ENCODE measurements around the gene MYRF.
A peak's percentile ranks its signal among the peaks of the same experiment; 100 is the strongest.

MYRF gene

GRCh38 chr11:61751384-61751783 lies 1.1 kb upstream of the MYRF start:
- Histone ChIP-seq H3K4me1 (peaks cover 3% of the 10 kb centered on the region), H3K36me3 (replicated peaks) (no peaks in the 10 kb centered on the region), H3K9me3 (no peaks in the 10 kb centered on the region), H3K27me3 (ENCODE audit: low read depth) (no peaks in the 10 kb centered on the region), H3K4me3 (no peak overlapping the region)
- DNase-seq (ENCODE audit: low spot score in 2 of 2), result no peak
- in situ Hi-C loops (cut with MboI; ENCODE audit: low sequenced_read_pairs), result no loop called here

DNA sequence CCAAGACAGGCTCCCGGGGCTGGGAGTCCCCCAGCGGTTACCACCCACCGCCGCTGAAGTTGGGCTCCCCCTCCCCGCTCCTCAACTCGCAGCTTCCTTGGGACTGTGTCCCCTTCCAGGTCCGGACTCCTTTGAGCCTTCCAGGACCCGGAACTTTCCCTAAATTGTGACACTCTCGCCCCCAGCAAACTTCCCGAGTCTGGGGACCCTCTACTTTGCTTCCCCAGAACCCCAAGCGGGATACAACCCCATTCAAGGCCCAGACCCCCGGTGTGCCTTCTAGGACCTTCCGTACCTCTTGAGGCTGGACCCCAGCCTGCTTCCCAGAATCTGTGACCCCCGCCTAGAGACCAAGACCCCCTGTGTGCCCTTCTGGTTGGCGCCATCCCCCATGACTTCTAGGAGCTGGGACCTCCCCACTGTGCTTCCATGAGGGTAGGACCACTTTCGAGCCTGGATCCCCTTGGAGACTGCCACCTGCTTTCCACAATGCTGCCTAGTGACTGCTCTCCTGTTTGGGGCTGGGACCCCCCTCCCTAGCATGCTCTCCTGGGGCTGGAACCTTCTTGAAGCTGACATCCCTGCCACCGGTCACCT lies 587 bp downstream of the MYRF start:
- in situ Hi-C loops (cut with MboI; ENCODE audit: low sequenced_read_pairs), result no loop called here

GRCh38 chr11:61753672-61754071 lies 1.2 kb downstream of the MYRF start:
- Histone ChIP-seq H3K4me3 (no peak overlapping the region), H3K36me3 (replicated peaks) (no peaks in the 10 kb centered on the region), H3K27me3 (ENCODE audit: low read depth) (no peaks in the 10 kb centered on the region), H3K4me1 (peaks cover 3% of the 10 kb centered on the region), H3K9me3 (no peaks in the 10 kb centered on the region)
- in situ Hi-C loops (cut with MboI; ENCODE audit: low sequenced_read_pairs), result no loop called here
- no peak for DNase-seq (ENCODE audit: low spot score in 2 of 2)

More for the DNA sequence above, 587 bp downstream of the MYRF start:
- Histone ChIP-seq H3K4me1 (peaks cover 3% of the 10 kb centered on the region), H3K36me3 (replicated peaks) (no peaks in the 10 kb centered on the region), H3K4me3 (peak overlapping the region; percentile 43), H3K27me3 (ENCODE audit: low read depth) (no peaks in the 10 kb centered on the region), H3K9me3 (no peaks in the 10 kb centered on the region)
- DNase-seq (ENCODE audit: low spot score in 2 of 2), result no peak

DNA sequence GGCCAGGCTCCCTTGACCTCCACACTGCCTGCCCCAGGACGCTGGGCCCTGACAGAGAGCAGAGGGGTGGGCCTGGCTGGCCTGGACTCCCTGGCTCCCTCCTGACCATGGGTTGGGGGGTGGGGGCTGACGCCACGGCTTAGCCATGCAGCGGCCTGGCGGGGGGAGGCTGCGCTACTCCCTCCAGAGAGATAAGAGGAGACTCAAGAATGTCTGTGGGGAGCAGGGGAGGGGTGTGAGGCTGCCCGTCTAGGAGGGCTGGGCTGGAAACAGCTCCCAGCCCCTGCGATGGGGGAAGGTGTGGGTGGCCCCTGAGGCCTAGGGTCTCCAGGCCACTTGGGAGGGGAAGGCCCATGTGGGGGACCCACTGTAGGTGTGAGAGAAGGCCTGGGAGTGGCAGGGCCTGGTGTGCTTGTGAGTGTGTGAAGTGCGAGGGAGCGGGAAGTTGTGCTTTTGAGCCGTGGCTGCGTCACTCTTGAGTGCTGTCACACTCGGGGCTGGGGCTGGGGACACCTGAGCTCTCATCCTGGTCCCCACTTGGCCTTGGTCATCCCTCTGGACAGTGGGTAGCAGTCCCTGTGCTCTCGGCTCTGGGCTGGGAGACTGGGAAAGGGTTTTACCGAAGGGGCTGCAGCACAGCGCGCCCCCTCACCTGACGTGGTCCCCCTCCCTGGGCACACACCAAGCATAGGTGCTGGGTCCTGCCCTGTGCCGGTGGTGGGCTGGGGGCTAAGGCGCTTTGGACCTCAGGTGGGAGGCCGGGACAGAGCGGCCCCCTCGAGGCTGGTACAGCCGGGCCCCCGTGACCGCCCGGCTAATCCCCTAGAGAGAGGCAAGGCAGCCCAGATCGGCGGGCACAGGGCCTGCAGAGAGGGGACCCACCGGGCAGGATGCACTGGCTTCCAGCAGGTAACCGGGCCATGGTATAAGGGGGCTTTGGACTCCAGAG lies 2.4 kb downstream of the MYRF start:
- in situ Hi-C loops (cut with MboI; ENCODE audit: low sequenced_read_pairs), result no loop called here
- no peaks in the 10 kb centered on the region for H3K27me3 ChIP-seq (ENCODE audit: low read depth)
- H3K36me3 ChIP-seq (replicated peaks), result no peaks in the 10 kb centered on the region
- no peak for DNase-seq (ENCODE audit: low spot score in 2 of 2)
- H3K4me1 ChIP-seq, result peaks cover 2% of the 10 kb centered on the region
- no peak overlapping the region for H3K4me3 ChIP-seq
- no peaks in the 10 kb centered on the region for H3K9me3 ChIP-seq

GRCh38 chr11:61756147-61756451 lies 3.7 kb downstream of the MYRF start:
- Histone ChIP-seq H3K4me3 (no peak overlapping the region), H3K4me1 (no peaks in the 10 kb centered on the region)
- in situ Hi-C loops (cut with MboI; ENCODE audit: low sequenced_read_pairs), result no loop called here

GRCh38 chr11:61756452-61757212 lies 4.2 kb downstream of the MYRF start:
- Histone ChIP-seq H3K9me3 (no peaks in the 10 kb centered on the region), H3K36me3 (replicated peaks) (no peaks in the 10 kb centered on the region), H3K4me3 (no peak overlapping the region), H3K27me3 (ENCODE audit: low read depth) (no peaks in the 10 kb centered on the region), H3K4me1 (no peaks in the 10 kb centered on the region)
- in situ Hi-C loops (cut with MboI; ENCODE audit: low sequenced_read_pairs), result no loop called here
- no peak for DNase-seq (ENCODE audit: low spot score in 2 of 2)

More at GRCh38 chr11:61756147-61756451, 3.7 kb downstream of the MYRF start:
- Histone ChIP-seq H3K27me3 (ENCODE audit: low read depth) (no peaks in the 10 kb centered on the region), H3K9me3 (no peaks in the 10 kb centered on the region), H3K36me3 (replicated peaks) (no peaks in the 10 kb centered on the region)
- DNase-seq (ENCODE audit: low spot score in 2 of 2), result no peak

DNA sequence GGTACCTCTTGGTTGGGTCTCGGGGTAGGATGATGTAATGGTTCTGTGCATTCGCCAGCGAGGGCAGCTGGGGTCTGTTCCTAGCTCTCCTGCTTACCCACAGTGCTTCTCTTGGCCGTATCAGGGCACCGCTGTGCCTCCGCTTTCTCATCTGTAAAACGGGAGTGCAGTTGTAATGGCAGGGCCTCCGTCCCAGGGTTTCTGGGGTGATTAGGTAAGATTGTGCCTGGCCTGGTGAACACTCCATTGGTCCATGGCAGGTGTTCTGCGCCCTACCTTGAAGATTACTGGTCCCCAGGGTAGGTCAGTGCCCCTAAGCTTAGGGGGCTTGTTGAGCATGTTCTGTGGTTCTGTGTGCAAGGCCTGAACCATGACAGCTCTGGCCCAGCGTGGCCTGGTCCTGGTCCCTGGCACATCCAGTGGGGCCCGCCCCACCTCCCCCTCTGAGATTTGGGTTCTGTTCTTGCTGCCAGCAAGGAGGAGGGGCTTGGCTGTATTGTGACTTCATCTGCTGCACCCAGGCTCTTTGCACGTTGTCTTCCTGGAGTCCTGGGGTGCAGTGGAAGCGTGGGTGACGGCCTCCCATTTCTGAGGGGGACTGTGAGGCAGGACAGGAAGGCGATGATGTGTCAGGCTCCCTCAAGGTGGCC lies 4.9 kb downstream of the MYRF start:
- Histone ChIP-seq H3K9me3 (no peaks in the 10 kb centered on the region), H3K4me3 (no peak overlapping the region), H3K27me3 (ENCODE audit: low read depth) (no peaks in the 10 kb centered on the region), H3K36me3 (replicated peaks) (no peaks in the 10 kb centered on the region), H3K4me1 (no peaks in the 10 kb centered on the region)
- DNase-seq (ENCODE audit: low spot score in 2 of 2), result no peak
- in situ Hi-C loops (cut with MboI; ENCODE audit: low sequenced_read_pairs), result no loop called here

DNA sequence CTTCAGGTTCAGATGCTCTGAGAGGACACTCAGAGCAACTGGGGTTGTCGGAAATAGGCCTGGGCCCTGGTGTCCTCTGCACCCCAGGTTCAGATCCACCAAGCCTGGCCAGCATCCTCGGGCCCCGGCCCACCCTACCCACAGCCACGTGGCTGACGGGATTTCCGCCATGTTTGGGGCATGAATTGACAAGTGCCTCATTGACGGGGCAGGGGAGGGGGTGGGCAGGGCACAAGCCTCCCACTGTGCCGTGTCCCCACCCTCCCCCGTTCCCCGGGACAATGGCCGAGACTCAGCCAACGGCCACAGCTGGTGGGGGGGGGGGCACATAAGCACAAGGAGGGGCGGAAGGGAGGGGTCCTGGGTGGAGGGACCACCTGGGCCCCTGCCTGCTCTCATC lies 8.5 kb downstream of the MYRF start:
- Histone ChIP-seq H3K4me3 (no peak overlapping the region), H3K36me3 (replicated peaks) (no peaks in the 10 kb centered on the region), H3K9me3 (no peaks in the 10 kb centered on the region), H3K27me3 (ENCODE audit: low read depth) (no peaks in the 10 kb centered on the region), H3K4me1 (no peaks in the 10 kb centered on the region)
- in situ Hi-C loops (cut with MboI; ENCODE audit: low sequenced_read_pairs), result no loop called here
- no peak for DNase-seq (ENCODE audit: low spot score in 2 of 2)

- Histone ChIP-seq H3K27me3 (ENCODE audit: low read depth) (no peaks in the 10 kb centered on the region), H3K36me3 (replicated peaks) (no peaks in the 10 kb centered on the region), H3K9me3 (no peaks in the 10 kb centered on the region), H3K4me3 (no peak overlapping the region), H3K4me1 (no peaks in the 10 kb centered on the region)
- no peak for DNase-seq (ENCODE audit: low spot score in 2 of 2)
- in situ Hi-C loops (cut with MboI; ENCODE audit: low sequenced_read_pairs), result no loop called here
Observed at GRCh38 chr11:61761440-61762222, 9.2 kb downstream of the MYRF start.

- H3K4me1 ChIP-seq, result no peaks in the 10 kb centered on the region
- no peaks in the 10 kb centered on the region for H3K27me3 ChIP-seq (ENCODE audit: low read depth)
- no peaks in the 10 kb centered on the region for H3K36me3 ChIP-seq (replicated peaks)
- in situ Hi-C loops (cut with MboI; ENCODE audit: low sequenced_read_pairs), result no loop called here
- H3K4me3 ChIP-seq, result no peak overlapping the region
- DNase-seq (ENCODE audit: low spot score in 2 of 2), result no peak
- H3K9me3 ChIP-seq, result no peaks in the 10 kb centered on the region
Observed at GRCh38 chr11:61762223-61762615, 9.8 kb downstream of the MYRF start.

DNA sequence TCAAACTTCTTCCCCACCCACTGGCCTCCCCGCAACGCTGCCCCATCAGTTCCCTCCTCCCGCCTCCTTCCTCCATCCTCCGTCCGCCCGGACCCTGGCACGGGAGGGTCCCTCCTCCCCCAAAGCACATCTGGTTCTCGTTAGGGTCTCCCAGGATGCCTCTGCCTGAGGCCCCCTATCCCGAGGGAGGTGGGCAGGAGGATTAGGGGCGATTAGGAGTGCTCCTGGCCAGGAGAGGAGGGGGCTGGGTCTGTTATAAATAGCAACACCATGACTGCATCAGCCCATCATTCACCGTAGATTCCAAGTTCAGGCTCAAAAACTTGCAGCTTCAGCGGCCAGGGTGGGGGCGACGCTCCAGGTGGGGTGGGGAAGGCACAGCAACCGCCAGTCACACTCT lies 10.4 kb downstream of the MYRF start:
- H3K4me3 ChIP-seq, result no peak overlapping the region
- no peaks in the 10 kb centered on the region for H3K36me3 ChIP-seq (replicated peaks)
- DNase-seq (ENCODE audit: low spot score in 2 of 2), result no peak
- no peaks in the 10 kb centered on the region for H3K27me3 ChIP-seq (ENCODE audit: low read depth)
- no peaks in the 10 kb centered on the region for H3K4me1 ChIP-seq
- no peaks in the 10 kb centered on the region for H3K9me3 ChIP-seq
- in situ Hi-C loops (cut with MboI; ENCODE audit: low sequenced_read_pairs), result no loop called here

DNA sequence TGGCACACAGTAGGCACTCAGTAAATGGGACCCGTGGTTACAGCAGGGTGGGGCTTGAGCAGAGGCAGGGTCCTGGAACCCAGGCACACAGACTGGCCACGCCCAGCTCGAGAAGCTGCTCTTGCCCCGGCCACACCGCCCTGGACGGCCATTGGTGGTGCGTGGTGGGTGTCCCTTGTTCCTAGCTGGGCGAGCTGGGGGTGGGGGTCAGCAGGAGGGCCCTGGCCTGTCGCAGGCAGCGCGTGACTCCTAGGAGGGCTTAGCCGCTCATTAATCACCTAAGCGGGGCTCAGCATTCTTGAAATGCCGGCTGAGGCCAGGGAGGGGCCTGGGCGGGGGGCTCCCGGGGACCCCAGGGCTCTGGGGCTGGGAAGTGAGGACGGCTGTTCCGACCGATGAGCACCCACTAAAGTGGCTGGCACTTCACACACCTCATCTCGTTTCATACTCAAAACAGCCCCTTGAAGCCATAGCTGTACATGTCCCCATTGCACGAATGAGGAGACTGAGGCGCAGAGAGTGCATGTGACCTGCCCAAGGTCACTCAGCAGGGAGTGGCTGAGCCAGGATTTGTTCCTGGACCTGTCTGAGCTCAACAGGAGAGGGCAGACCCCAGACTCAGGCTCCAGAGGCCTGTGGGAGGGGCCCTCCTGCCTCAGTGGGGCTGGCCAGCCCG lies 11.6 kb downstream of the MYRF start:
- Histone ChIP-seq H3K27me3 (ENCODE audit: low read depth) (no peaks in the 10 kb centered on the region), H3K36me3 (replicated peaks) (no peaks in the 10 kb centered on the region), H3K4me1 (no peaks in the 10 kb centered on the region), H3K9me3 (no peaks in the 10 kb centered on the region), H3K4me3 (no peak overlapping the region)
- in situ Hi-C loops (cut with MboI; ENCODE audit: low sequenced_read_pairs), result no loop called here
- DNase-seq (ENCODE audit: low spot score in 2 of 2), result no peak

Data from HAP-1 (cell line).